Hippocampal formation (tissue), 2 donors: Measurements from ENCODE around the gene CPLX3.
A peak's percentile ranks its signal among the peaks of the same experiment; 100 is the strongest.

Source experiments
- DNase-seq, 2 donors: peaks; one replicate each; lab custom pipeline; 2025; lab: John Stamatoyannopoulos, UW

CPLX3 gene

GRCh38 chr15:74788042-74788682 lies 38.3 kb upstream of the CPLX3 start:
- DNase-seq = no peak

GRCh38 chr15:74788683-74789151 lies 37.7 kb upstream of the CPLX3 start:
- DNase-seq = no peak

GRCh38 chr15:74789171-74789631 lies 37.2 kb upstream of the CPLX3 start:
- DNase-seq = no peak

GRCh38 chr15:74789741-74790079 lies 36.7 kb upstream of the CPLX3 start:
- DNase-seq = no peak

- peak; percentile 25 to 66 for DNase-seq
Measured at GRCh38 chr15:74790080-74790916, 36.1 kb upstream of the CPLX3 start.

- DNase-seq = no peak
Measured at GRCh38 chr15:74791007-74791406, 35.4 kb upstream of the CPLX3 start.

- no peak for DNase-seq
Measured at GRCh38 chr15:74791667-74792066, 34.8 kb upstream of the CPLX3 start.

- DNase-seq = no peak
Measured at GRCh38 chr15:74792227-74793016, 34.0 kb upstream of the CPLX3 start.

- no peak for DNase-seq
Measured at GRCh38 chr15:74793135-74794028, 33.0 kb upstream of the CPLX3 start.

- DNase-seq = no peak
Measured at GRCh38 chr15:74794248-74794969, 32.0 kb upstream of the CPLX3 start.

GRCh38 chr15:74794970-74795349 lies 31.5 kb upstream of the CPLX3 start:
- no peak for DNase-seq

GRCh38 chr15:74795966-74796625 lies 30.3 kb upstream of the CPLX3 start:
- DNase-seq = no peak

- no peak for DNase-seq
Measured at GRCh38 chr15:74798388-74799254, 27.8 kb upstream of the CPLX3 start.

- DNase-seq = no peak
Measured at GRCh38 chr15:74799255-74799855, 27.1 kb upstream of the CPLX3 start.

GRCh38 chr15:74799856-74800558 lies 26.4 kb upstream of the CPLX3 start:
- DNase-seq = peak; percentile 38 to 60

GRCh38 chr15:74800559-74801094 lies 25.8 kb upstream of the CPLX3 start:
- DNase-seq = no peak

GRCh38 chr15:74801311-74801997 lies 25.0 kb upstream of the CPLX3 start:
- no peak for DNase-seq
